Measurements from ENCODE around the gene CLK4. TPM values are rescaled to one million over a fixed set of nuclear protein-coding genes. Genes with fewer than 3 reads are reported as not detected.

CLK4 gene
- total RNA-seq, 5 donors from 2014 or later (not counting 1 experiment from before 2014, with no cell fraction given), result 83.2 to 93.5 (median 86.5) TPM

DNA sequence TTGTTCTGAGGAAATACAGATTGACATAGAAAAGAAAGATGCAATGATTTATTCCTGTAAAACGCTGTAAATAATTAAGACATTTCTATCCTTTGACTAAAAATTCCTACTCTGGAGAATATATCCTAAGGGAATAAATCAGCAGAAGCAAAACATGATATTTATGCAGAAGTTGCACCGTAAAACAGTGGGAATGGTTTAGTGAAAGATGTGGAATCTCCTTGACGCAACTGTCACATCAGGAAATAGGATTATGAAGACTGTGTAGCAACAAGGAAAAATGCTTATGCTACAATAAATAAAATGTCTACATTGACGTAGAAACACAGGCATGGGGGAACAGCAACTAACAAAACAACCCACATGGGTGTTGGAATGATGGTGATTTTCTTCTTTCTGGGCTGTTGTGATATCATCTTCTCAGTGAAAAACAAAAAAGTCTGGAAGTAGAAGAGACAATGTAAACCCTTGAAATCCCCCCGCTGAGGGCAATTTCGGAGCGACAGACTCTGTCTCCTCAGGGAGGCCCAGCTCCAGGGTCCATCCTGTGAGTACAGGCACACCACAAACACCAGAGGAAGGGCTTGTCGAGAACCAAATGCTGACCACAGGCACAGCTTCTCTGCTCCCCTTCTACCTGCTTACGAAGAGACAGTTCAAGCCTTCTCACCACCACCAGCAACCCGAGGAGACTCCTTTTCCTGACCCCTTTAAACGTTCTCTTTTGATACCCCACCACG, 61.9 kb downstream of the CLK4 start:
- ChIA-PET POLR2A (no interaction called here), CTCF (no interaction called here)
- ATAC-seq (replicated peaks in 1 of 4) (no peak), DNase-seq (no peak)
- no peaks in the 10 kb centered on the region for H3K4me1 Mint-ChIP-seq
- H3K4me3 Mint-ChIP-seq, result no peak overlapping the region
- Histone ChIP-seq H3K9me3 (no peaks in the 10 kb centered on the region), H3K36me3 (ENCODE audit: control insufficient read depth in 2 of 2, extremely low read depth in 1 of 2, insufficient read depth in 1 of 2, low read length in 1 of 2) (no peaks in the 10 kb centered on the region), H3K27ac (ENCODE audit: low read length) (no peak overlapping the region), H3K4me1 (ENCODE audit: control insufficient read depth in 1 of 2, extremely low read depth in 1 of 2, insufficient read depth in 2 of 2, low read length in 2 of 2) (no peaks in the 10 kb centered on the region), H3K27me3 (replicated peaks in 1 of 2; ENCODE audit: control insufficient read depth in 2 of 2, extremely low read depth in 1 of 2, insufficient read depth in 2 of 2, low read length in 1 of 2) (peaks cover 0 to 26% of the 10 kb centered on the region in 2 experiments), H3K4me3 (ENCODE audit: control insufficient read depth in 1 of 2, extremely low read depth in 1 of 2, low read length in 1 of 2) (no peak overlapping the region)
- no peak overlapping the region for H3K27ac Mint-ChIP-seq
- H3K27me3 Mint-ChIP-seq, result peaks cover 30 to 43% of the 10 kb centered on the region in 2 donors
- H3K36me3 Mint-ChIP-seq, result no peaks in the 10 kb centered on the region
- H3K9me3 Mint-ChIP-seq, result no peaks in the 10 kb centered on the region
- 60% methylated on average over 3 of the region's 12 CpGs for WGBS (ENCODE audit: insufficient coverage)

DNA sequence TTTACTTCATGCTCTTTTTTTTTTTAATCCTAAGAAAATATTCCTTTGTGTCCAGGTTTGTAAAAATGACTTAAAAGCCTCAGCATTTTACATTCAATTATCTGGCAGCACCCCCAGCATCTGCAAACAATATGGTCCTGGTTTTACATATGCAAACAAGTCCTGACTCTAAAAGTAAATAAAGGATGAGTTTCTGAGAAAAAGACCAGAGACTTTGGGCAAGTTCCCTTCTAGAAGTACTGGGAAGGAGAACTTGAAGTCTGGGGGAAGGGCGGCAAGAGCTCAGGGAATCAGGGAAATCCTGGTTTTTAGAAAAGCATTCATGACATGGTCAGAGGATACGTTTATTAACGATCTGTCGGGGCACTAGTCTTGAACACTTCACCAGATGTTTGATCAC, 62.5 kb downstream of the CLK4 start:
- Mint-ChIP-seq H3K4me3 (no peak overlapping the region), H3K4me1 (no peaks in the 10 kb centered on the region), H3K9me3 (no peaks in the 10 kb centered on the region), H3K27me3 (peaks cover 32 to 39% of the 10 kb centered on the region in 2 donors), H3K27ac (no peak overlapping the region), H3K36me3 (no peaks in the 10 kb centered on the region)
- ATAC-seq (replicated peaks in 1 of 4) (no peak), DNase-seq (no peak)
- Histone ChIP-seq H3K4me1 (ENCODE audit: control insufficient read depth in 1 of 2, extremely low read depth in 1 of 2, insufficient read depth in 2 of 2, low read length in 2 of 2) (no peaks in the 10 kb centered on the region), H3K27ac (ENCODE audit: low read length) (no peak overlapping the region), H3K36me3 (ENCODE audit: control insufficient read depth in 2 of 2, extremely low read depth in 1 of 2, insufficient read depth in 1 of 2, low read length in 1 of 2) (no peaks in the 10 kb centered on the region), H3K4me3 (ENCODE audit: control insufficient read depth in 1 of 2, extremely low read depth in 1 of 2, low read length in 1 of 2) (no peak overlapping the region), H3K9me3 (no peaks in the 10 kb centered on the region), H3K27me3 (replicated peaks in 1 of 2; ENCODE audit: control insufficient read depth in 2 of 2, extremely low read depth in 1 of 2, insufficient read depth in 2 of 2, low read length in 1 of 2) (peaks cover 0 to 24% of the 10 kb centered on the region in 2 experiments)
- WGBS (ENCODE audit: insufficient coverage), result 0% methylated on average over 1 of the region's 4 CpGs
- CTCF ChIA-PET, result no interaction called here
- POLR2A ChIA-PET, result no interaction called here

DNA sequence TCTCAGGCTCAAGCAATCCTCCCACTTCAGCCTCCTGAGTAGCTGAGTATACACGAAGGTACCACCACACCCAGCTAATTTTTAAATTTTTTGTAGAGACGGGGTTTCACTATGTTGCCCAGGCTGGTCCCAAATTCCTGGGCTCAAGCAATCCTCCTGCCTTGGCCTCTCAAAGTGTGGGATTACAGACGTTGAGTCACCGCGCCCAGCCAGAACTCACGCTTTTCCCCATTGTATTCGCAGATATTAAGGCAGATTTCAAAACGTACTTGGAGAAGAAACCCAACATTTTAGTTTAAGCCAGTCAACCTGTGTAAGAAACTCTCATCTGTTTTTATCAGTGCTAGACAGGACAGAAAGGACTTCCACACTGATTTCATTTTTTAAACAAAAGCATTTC, 63.2 kb downstream of the CLK4 start:
- peaks cover 0 to 26% of the 10 kb centered on the region in 2 experiments for H3K27me3 ChIP-seq (replicated peaks in 1 of 2; ENCODE audit: control insufficient read depth in 2 of 2, extremely low read depth in 1 of 2, insufficient read depth in 2 of 2, low read length in 1 of 2)
- Mint-ChIP-seq H3K9me3 (no peaks in the 10 kb centered on the region), H3K36me3 (no peaks in the 10 kb centered on the region), H3K27me3 (peaks cover 36% of the 10 kb centered on the region in 2 donors), H3K4me1 (no peaks in the 10 kb centered on the region), H3K27ac (no peak overlapping the region), H3K4me3 (no peak overlapping the region)
- no peaks in the 10 kb centered on the region for H3K4me1 ChIP-seq (ENCODE audit: control insufficient read depth in 1 of 2, extremely low read depth in 1 of 2, insufficient read depth in 2 of 2, low read length in 2 of 2)
- H3K4me3 ChIP-seq (ENCODE audit: control insufficient read depth in 1 of 2, extremely low read depth in 1 of 2, low read length in 1 of 2), result no peak overlapping the region
- ChIA-PET CTCF (no interaction called here), POLR2A (no interaction called here)
- H3K9me3 ChIP-seq, result no peaks in the 10 kb centered on the region
- no peaks in the 10 kb centered on the region for H3K36me3 ChIP-seq (ENCODE audit: control insufficient read depth in 2 of 2, extremely low read depth in 1 of 2, insufficient read depth in 1 of 2, low read length in 1 of 2)
- H3K27ac ChIP-seq (ENCODE audit: low read length), result no peak overlapping the region
- DNase-seq, result no peak
- WGBS (ENCODE audit: insufficient coverage), result 73% methylated on average over 8 of the region's 8 CpGs
- ATAC-seq (replicated peaks in 1 of 4), result no peak

DNA sequence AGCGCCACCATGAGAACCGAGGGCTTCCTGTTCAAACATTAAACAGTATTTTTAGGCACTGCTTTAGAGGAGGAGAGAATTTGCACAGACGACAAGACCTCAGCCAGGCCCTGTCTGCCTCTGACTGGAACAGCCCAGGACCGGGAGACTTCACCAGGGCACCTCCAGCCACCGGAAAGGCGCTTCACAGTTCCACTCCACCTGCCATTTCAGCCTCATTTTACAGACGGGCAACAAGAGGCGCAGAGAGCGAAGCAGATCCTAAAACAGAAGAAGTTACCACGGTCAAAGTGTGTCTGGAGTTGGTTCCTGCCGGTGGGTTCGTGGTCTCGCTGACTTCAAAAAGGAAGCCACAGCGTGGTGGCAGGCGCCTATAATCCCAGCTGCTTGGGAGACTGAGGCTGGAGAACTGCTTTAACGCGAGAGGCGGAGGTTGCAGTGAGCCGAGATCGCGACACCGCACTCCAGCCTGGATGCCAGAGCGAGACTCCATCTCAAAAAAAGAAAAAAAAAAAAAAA, 65.0 kb downstream of the CLK4 start:
- 27% methylated on average over 18 of the region's 23 CpGs for WGBS (ENCODE audit: insufficient coverage)
- Mint-ChIP-seq H3K36me3 (no peaks in the 10 kb centered on the region), H3K27me3 (peaks cover 29 to 38% of the 10 kb centered on the region in 2 donors), H3K4me3 (no peak overlapping the region), H3K9me3 (no peaks in the 10 kb centered on the region), H3K27ac (no peak overlapping the region), H3K4me1 (no peaks in the 10 kb centered on the region)
- Histone ChIP-seq H3K9me3 (no peaks in the 10 kb centered on the region), H3K4me3 (ENCODE audit: control insufficient read depth in 1 of 2, extremely low read depth in 1 of 2, low read length in 1 of 2) (no peak overlapping the region), H3K27me3 (replicated peaks in 1 of 2; ENCODE audit: control insufficient read depth in 2 of 2, extremely low read depth in 1 of 2, insufficient read depth in 2 of 2, low read length in 1 of 2) (peaks cover 0 to 37% of the 10 kb centered on the region in 2 experiments), H3K4me1 (ENCODE audit: control insufficient read depth in 1 of 2, extremely low read depth in 1 of 2, insufficient read depth in 2 of 2, low read length in 2 of 2) (no peaks in the 10 kb centered on the region), H3K27ac (ENCODE audit: low read length) (no peak overlapping the region), H3K36me3 (ENCODE audit: control insufficient read depth in 2 of 2, extremely low read depth in 1 of 2, insufficient read depth in 1 of 2, low read length in 1 of 2) (no peaks in the 10 kb centered on the region)
- ChIA-PET CTCF (no interaction called here), POLR2A (no interaction called here)
- DNase-seq (no peak), ATAC-seq (replicated peaks in 1 of 4) (no peak)

DNA sequence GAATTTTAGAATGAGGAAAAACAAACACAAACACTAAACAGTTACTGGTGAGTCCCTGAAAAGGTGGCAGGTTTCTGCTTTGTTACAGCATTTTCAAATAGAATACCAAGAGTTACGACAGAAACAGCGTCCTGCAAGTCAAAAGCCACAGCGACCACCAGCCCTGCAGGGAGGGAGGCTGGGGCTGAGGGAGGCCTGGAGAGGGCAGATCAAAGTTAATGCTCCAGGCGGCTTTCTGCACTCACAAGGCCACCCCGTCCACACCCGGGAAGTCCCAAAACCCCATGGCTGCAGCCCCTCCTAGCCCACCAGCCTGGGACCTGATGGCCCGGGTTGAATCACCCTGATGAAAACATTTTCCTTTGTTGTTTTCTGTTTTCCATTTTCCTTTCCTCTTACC, 65.9 kb downstream of the CLK4 start:
- H3K4me3 Mint-ChIP-seq, result no peak overlapping the region
- H3K4me3 ChIP-seq (ENCODE audit: control insufficient read depth in 1 of 2, extremely low read depth in 1 of 2, low read length in 1 of 2), result no peak overlapping the region
- no peaks in the 10 kb centered on the region for H3K9me3 Mint-ChIP-seq
- no peaks in the 10 kb centered on the region for H3K4me1 ChIP-seq (ENCODE audit: control insufficient read depth in 1 of 2, extremely low read depth in 1 of 2, insufficient read depth in 2 of 2, low read length in 2 of 2)
- no peaks in the 10 kb centered on the region for H3K36me3 ChIP-seq (ENCODE audit: control insufficient read depth in 2 of 2, extremely low read depth in 1 of 2, insufficient read depth in 1 of 2, low read length in 1 of 2)
- no peaks in the 10 kb centered on the region for H3K9me3 ChIP-seq
- peaks cover 28 to 40% of the 10 kb centered on the region in 2 donors for H3K27me3 Mint-ChIP-seq
- DNase-seq (no peak), ATAC-seq (replicated peaks in 1 of 4) (no peak)
- ChIA-PET POLR2A (no interaction called here), CTCF (no interaction called here)
- H3K27ac ChIP-seq (ENCODE audit: low read length), result no peak overlapping the region
- H3K4me1 Mint-ChIP-seq, result no peaks in the 10 kb centered on the region
- H3K27me3 ChIP-seq (replicated peaks in 1 of 2; ENCODE audit: control insufficient read depth in 2 of 2, extremely low read depth in 1 of 2, insufficient read depth in 2 of 2, low read length in 1 of 2), result peaks cover 0 to 41% of the 10 kb centered on the region in 2 experiments
- no peak overlapping the region for H3K27ac Mint-ChIP-seq
- no CpG with 5 or more reads among the region's 7 CpGs for WGBS (ENCODE audit: insufficient coverage)
- H3K36me3 Mint-ChIP-seq, result no peaks in the 10 kb centered on the region

DNA sequence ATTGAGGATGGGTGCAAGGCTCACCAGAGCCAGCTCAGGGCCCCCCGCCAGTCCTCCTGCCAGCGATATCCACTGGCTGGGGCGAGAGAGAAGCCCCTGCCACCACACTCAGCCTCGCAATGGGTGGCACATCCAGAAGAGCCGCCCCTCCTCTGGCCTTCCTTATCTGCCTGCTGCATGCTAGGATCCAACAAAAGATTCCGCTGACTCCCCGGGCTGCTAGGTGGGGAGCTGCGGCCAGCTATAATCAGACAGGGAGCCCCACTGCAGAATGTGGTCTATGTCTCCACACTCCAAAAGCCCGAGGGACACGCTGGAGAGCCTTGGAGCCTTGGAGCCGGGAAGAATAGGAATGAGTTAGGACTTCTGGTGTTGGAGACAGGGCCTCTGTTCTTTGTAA, 69.4 kb downstream of the CLK4 start:
- Mint-ChIP-seq H3K4me3 (no peak overlapping the region), H3K9me3 (no peaks in the 10 kb centered on the region), H3K27ac (no peak overlapping the region), H3K4me1 (no peaks in the 10 kb centered on the region), H3K36me3 (no peaks in the 10 kb centered on the region), H3K27me3 (peaks cover 21 to 40% of the 10 kb centered on the region in 2 donors)
- ChIA-PET POLR2A (no interaction called here), CTCF (no interaction called here)
- DNase-seq (no peak), ATAC-seq (replicated peaks in 1 of 4) (no peak)
- 87% methylated on average over 7 of the region's 11 CpGs for WGBS (ENCODE audit: insufficient coverage)
- Histone ChIP-seq H3K27me3 (replicated peaks in 1 of 2; ENCODE audit: control insufficient read depth in 2 of 2, extremely low read depth in 1 of 2, insufficient read depth in 2 of 2, low read length in 1 of 2) (peaks cover 0 to 45% of the 10 kb centered on the region in 2 experiments), H3K9me3 (no peaks in the 10 kb centered on the region), H3K4me3 (ENCODE audit: control insufficient read depth in 1 of 2, extremely low read depth in 1 of 2, low read length in 1 of 2) (no peak overlapping the region), H3K27ac (ENCODE audit: low read length) (no peak overlapping the region), H3K4me1 (ENCODE audit: control insufficient read depth in 1 of 2, extremely low read depth in 1 of 2, insufficient read depth in 2 of 2, low read length in 2 of 2) (no peaks in the 10 kb centered on the region), H3K36me3 (ENCODE audit: control insufficient read depth in 2 of 2, extremely low read depth in 1 of 2, insufficient read depth in 1 of 2, low read length in 1 of 2) (no peaks in the 10 kb centered on the region)
